A549 (cell line): ENCODE data around the gene LSM4. TPM values are rescaled to one million over a fixed set of nuclear protein-coding genes. Genes with fewer than 3 reads are reported as not detected.
A peak's percentile ranks its signal among the peaks of the same experiment; 100 is the strongest.

Experiments
- ATAC-seq, 2 experiments: fragments of 200-7000 bp in 1 of 2; fragments of >200 bp in 1 of 2; cut with Nextera tagmentation in 1 of 2; cut with Tn5 transposase in 1 of 2; 3 replicates each; pipeline versions ENCODE4 v1.8.0 to v1.9.1; 2018 to 2020; ENCODE audit warnings: mild to moderate bottlenecking in 1 of 2, moderate library complexity in 1 of 2
- CTCF ChIA-PET: fragments of 300-600 bp; sonication (Branson Sonifier 250); formaldehyde crosslinking; extraction: SDS; loops from one replicate; lab custom pipeline; 2021; ENCODE audit warnings: antibody characterized with exemption, inconsistent platforms; lab: Yijun Ruan, JAX
- POLR2A ChIA-PET: fragments of 350-600 bp; formaldehyde crosslinking; extraction: SDS; loops from one replicate; lab custom pipeline; 2021; ENCODE audit warnings: antibody characterized with exemption, inconsistent platforms; lab: Yijun Ruan, JAX
- DNase-seq, 2 experiments: peaks; one replicate each; pipeline versions ENCODE4 v3.0.0 to v3.0.0-alpha.2; 2011 to 2016; ENCODE audit warnings: low read depth in 1 of 2, low spot score in 1 of 2
- FAIRE-seq: peaks from 2 replicates; lab custom pipeline; 2011; peaks lifted over from hg19 to GRCh38; lab: Jason Lieb, UNC
- H3K27ac ChIP-seq, 2 experiments: fragments of >200 bp; sonication (Bioruptor Twin); formaldehyde crosslinking; 3 replicates each; pipeline ENCODE4 v1.5.1; 2016 to 2017
- H3K4me1 ChIP-seq: fragments of >200 bp; sonication (Bioruptor Twin); formaldehyde crosslinking; 3 replicates; pipeline ENCODE4 v1.6.1; 2016
- H3K4me2 ChIP-seq: fragments of >200 bp; sonication (Bioruptor Twin); formaldehyde crosslinking; 3 replicates; pipeline ENCODE4 v1.6.1; 2016
- H3K4me3 ChIP-seq: fragments of >200 bp; sonication (Bioruptor Twin); formaldehyde crosslinking; 3 replicates; pipeline ENCODE4 v1.5.1; 2016
- H3K9me3 ChIP-seq: fragments of >200 bp; sonication (Bioruptor Twin); formaldehyde crosslinking; 3 replicates; pipeline ENCODE4 v1.6.1; 2016
- BHLHE40 ChIP-seq: IDR thresholded peaks from 2 replicates; pipeline ENCODE4 v1.6.1; 2012; ENCODE audit warnings: low read depth, low read length, inconsistent platforms
- CEBPB ChIP-seq, 2 experiments: fragments of >200 bp in 1 of 2; sonication (Bioruptor Twin) in 1 of 2; formaldehyde crosslinking in 1 of 2; IDR thresholded peaks; 2 replicates each; pipeline ENCODE4 v1.6.1; 2012 to 2016
- CHD2 ChIP-seq: fragments of 150-350 bp; IDR thresholded peaks from 2 replicates; pipeline ENCODE4 v1.6.1; 2014; ENCODE audit warnings: low read length; ENCODE audit not compliant: partially characterized antibody
- EHMT2 ChIP-seq: fragments of 200-600 bp; sonication (generic); IDR thresholded peaks from 2 replicates; pipeline ENCODE4 v1.6.1; 2016; ENCODE audit warnings: antibody characterized with exemption, low read depth, mild to moderate bottlenecking, moderate library complexity
- EP300 ChIP-seq, 2 experiments: fragments of >200 bp; sonication (Bioruptor Twin); formaldehyde crosslinking; IDR thresholded peaks; 2 replicates in 1 of 2; 3 replicates in 1 of 2; pipeline ENCODE4 v1.6.1; 2016 to 2017
- FOSB ChIP-seq: fragments of 250-450 bp; sonication (Bioruptor Pico); IDR thresholded peaks from 2 replicates; pipeline ENCODE4 v1.5.0; 2020; ENCODE audit warnings: mild to moderate bottlenecking, moderate library complexity
- FOSL2 ChIP-seq, 2 experiments: fragments of 450-650 bp in 1 of 2; fragments of >200 bp in 1 of 2; sonication (Bioruptor Twin) in 1 of 2; formaldehyde crosslinking; IDR thresholded peaks; 2 replicates each; pipeline versions ENCODE4 v1.5.0 to v1.6.1; 2016 to 2020; ENCODE audit warnings: mild to moderate bottlenecking in 1 of 2, moderate library complexity in 1 of 2
- FOXS1 ChIP-seq: fragments of 250-450 bp; sonication (Bioruptor Pico); IDR thresholded peaks from 2 replicates; pipeline ENCODE4 v1.5.0; 2020; ENCODE audit warnings: mild to moderate bottlenecking, moderate library complexity
- HES2 ChIP-seq: fragments of >200 bp; sonication (Bioruptor Twin); formaldehyde crosslinking; IDR thresholded peaks from 2 replicates; pipeline ENCODE4 v1.6.1; 2016
- HMGXB4 ChIP-seq: fragments of 250-450 bp; sonication (Bioruptor Pico); IDR thresholded peaks from 2 replicates; pipeline ENCODE4 v1.5.0; 2021; ENCODE audit warnings: mild to moderate bottlenecking, moderate library complexity, borderline replicate concordance
- HOXB13 ChIP-seq: fragments of 250-450 bp; sonication (Bioruptor Pico); IDR thresholded peaks from 2 replicates; pipeline ENCODE4 v1.5.0; 2020; ENCODE audit warnings: low read depth, mild to moderate bottlenecking, moderate library complexity
- HOXB5 ChIP-seq: fragments of 250-450 bp; sonication (Bioruptor Pico); IDR thresholded peaks from 2 replicates; pipeline ENCODE4 v1.5.0; 2020; ENCODE audit warnings: mild to moderate bottlenecking, moderate library complexity
- KDM1A ChIP-seq: fragments of 200-600 bp; sonication (generic); IDR thresholded peaks from 2 replicates; pipeline ENCODE4 v1.6.1; 2016; ENCODE audit warnings: low read depth, mild to moderate bottlenecking
- MAX ChIP-seq: IDR thresholded peaks from 2 replicates; pipeline ENCODE4 v1.6.1; 2012
- NR3C1 ChIP-seq: fragments of >200 bp; sonication (Bioruptor Twin); formaldehyde crosslinking; IDR thresholded peaks from 3 replicates; pipeline ENCODE4 v1.6.1; 2017
- RAD21 ChIP-seq, 2 experiments: fragments of >200 bp in 1 of 2; sonication (Bioruptor Twin) in 1 of 2; formaldehyde crosslinking in 1 of 2; IDR thresholded peaks in 1 of 2; conservative IDR thresholded peaks in 1 of 2; 2 replicates in 1 of 2; 3 replicates in 1 of 2; pipeline ENCODE4 v1.6.1; 2012 to 2018; ENCODE audit warnings: inconsistent platforms in 1 of 2
- RCOR1 ChIP-seq: fragments of 150-350 bp; IDR thresholded peaks from 2 replicates; pipeline ENCODE4 v1.6.1; 2014; ENCODE audit warnings: antibody characterized with exemption, low read length, low read depth
- REST ChIP-seq: fragments of 200-600 bp; sonication (generic); IDR thresholded peaks from 2 replicates; pipeline ENCODE4 v1.6.1; 2016; ENCODE audit warnings: antibody characterized with exemption, mild to moderate bottlenecking, moderate library complexity
- RNF2 ChIP-seq: fragments of 200-600 bp; sonication (generic); IDR thresholded peaks from 2 replicates; pipeline ENCODE4 v1.6.1; 2016; ENCODE audit warnings: low read depth, mild to moderate bottlenecking, antibody characterized with exemption, moderate library complexity, borderline replicate concordance
- SMC3 ChIP-seq: fragments of >200 bp; sonication (Bioruptor Twin); formaldehyde crosslinking; IDR thresholded peaks from 3 replicates; pipeline ENCODE4 v1.6.1; 2018; ENCODE audit warnings: inconsistent platforms
- SREBF2 ChIP-seq: fragments of 450-650 bp; IDR thresholded peaks from 2 replicates; pipeline ENCODE4 v1.6.1; 2014; ENCODE audit warnings: mild to moderate bottlenecking, moderate library complexity
- ZFP36 ChIP-seq: fragments of 450-650 bp; IDR thresholded peaks from 2 replicates; pipeline ENCODE4 v1.6.1; 2014; ENCODE audit warnings: borderline replicate concordance; ENCODE audit not compliant: partially characterized antibody
- ZSCAN20 ChIP-seq: fragments of 250-450 bp; sonication (Bioruptor Pico); IDR thresholded peaks from 2 replicates; pipeline ENCODE4 v1.8.0; 2022; ENCODE audit warnings: mild to moderate bottlenecking, moderate library complexity
- WGBS: methylation state at CpG from one replicate; pipeline ENCODE4 v1.1.6; 2017; ENCODE audit errors: missing lambda C conversion rate; 5-methylcytosine and 5-hydroxymethylcytosine counted together
- polyA plus RNA-seq, 4 experiments: library from polyadenylated mRNA; depleted of rRNA in 3 of 4; stranded (reverse); fragments of >200 nt; fragmentation: RNase III in 1 of 4; extraction: RNeasy Plus Mini Kit Qiagen cat#74134 plus additional on column Dnase treatment in 1 of 4; gene quantifications; 2 replicates in 3 of 4; 3 replicates in 1 of 4; pipeline ENCODE4 v1.2.3, GENCODE V29; 2011 to 2017

The LSM4 gene
- polyA plus RNA-seq, 2 of the 4 experiments (the other 2 are of a cell fraction) = 154 to 169 TPM

- FAIRE-seq (no peak), ATAC-seq (no peak), DNase-seq (no peak)
- Histone ChIP-seq H3K4me2 (peak overlapping the region; percentile 92), H3K9me3 (no peaks in the 10 kb centered on the region), H3K27ac (peak overlapping the region; percentile 99 to 100), H3K4me3 (peak overlapping the region; percentile 56), H3K4me1 (peaks cover 37% of the 10 kb centered on the region)
- ChIA-PET CTCF (interaction anchor here (0.9 to 6.5 kb wide), 3 partner anchors 15 to 34 kb away, joined by 3 to 57 read pairs (median 6); partner anchors contain the start of gene JUND), POLR2A (interaction anchor here (1.5 to 3.0 kb wide), 5 partner anchors 9 to 92 kb away, joined by 6 to 235 read pairs (median 48); partner anchors contain the start of genes GDF15, JUND and LSM4)
- whole genome bisulfite sequencing = 78% methylated on average over 17 of the region's 18 CpGs
- TF ChIP-seq BHLHE40 = 0 out of 2 replicates have a peak, but pooled peaks have one; percentile 14
- TF ChIP-seq EHMT2 = no peak
- no peak for TF ChIP-seq HES2
- TF ChIP-seq HMGXB4 (CRISPR knock-in tag) = no peak
- no peak for TF ChIP-seq ZSCAN20 (CRISPR knock-in tag)
- TF ChIP-seq FOXS1 = no peak
- TF ChIP-seq CEBPB (IDR thresholded peaks at IDR 0.05) = no peak
- TF ChIP-seq HOXB5 = no peak
- TF ChIP-seq, all 56 proteins: peak for 1
Observed at GRCh38 chr19:18293642-18294466, 29.0 kb downstream of the LSM4 start.

- 5% methylated on average over 21 of the region's 31 CpGs for WGBS
- Histone ChIP-seq H3K9me3 (no peaks in the 10 kb centered on the region), H3K27ac (peak overlapping the region; percentile 99 to 100), H3K4me1 (peaks cover 30% of the 10 kb centered on the region), H3K4me2 (peak overlapping the region; percentile 92), H3K4me3 (peak overlapping the region; percentile 56)
- FAIRE-seq = no peak
- POLR2A ChIA-PET = interaction anchor here (0.6 to 3.0 kb wide), 12 partner anchors 10 to 242 kb away, joined by 3 to 235 read pairs (median 6); partner anchors contain the start of genes GDF15, IQCN, JUND and LSM4
- ATAC-seq = peak; percentile 69 to 77
- TF ChIP-seq NR3C1 (no peak), RAD21 (conservative IDR thresholded peaks at IDR 0.05 in 1 of 2, IDR thresholded peaks at IDR 0.05 in 1 of 2) (0 out of 5 replicates have a peak, but pooled peaks of 1 of the 2 experiments have one; percentile 7), KDM1A (peak; percentile 28), SMC3 (peak; percentile 25; the same call in 2 of the 3 replicates), FOSB (CRISPR knock-in tag) (no peak), MAX (peak; percentile 42), RCOR1 (no peak), CHD2 (peak; percentile 40), RNF2 (no peak), REST (no peak), EP300 (IDR thresholded peaks at IDR 0.05) (peak in 1 of 2 experiments; percentile 32; a peak in 1 of 5 replicates), HOXB13 (CRISPR knock-in tag) (peak; percentile 60; the same call in 1 of the 2 replicates), ZFP36 (peak; percentile 99), SREBF2 (no peak), FOSL2 (IDR thresholded peaks at IDR 0.05) (no peak), FOSL2 (CRISPR knock-in tag; IDR thresholded peaks at IDR 0.05) (0 out of 2 replicates have a peak, but pooled peaks have one; percentile 36)
- CTCF ChIA-PET = interaction anchor here (0.9 to 6.5 kb wide), 7 partner anchors 11 to 35 kb away, joined by 3 to 57 read pairs (median 3); partner anchors contain the start of gene JUND
- DNase-seq = peak; percentile 71 to 92
Observed at GRCh38 chr19:18292810-18293641, 29.9 kb downstream of the LSM4 start.
